MM.1S (cell line): ENCODE measurements around the gene FAM3D.

Source experiments
- EZH2 ChIP-seq: fragments of 300-600 bp; sonication (generic); optimal IDR thresholded peaks from 2 replicates; pipeline ENCODE3; 2017; ENCODE audit warnings: low read depth, mild to moderate bottlenecking, antibody characterized with exemption, low read length, mixed read lengths
- EZH2phosphoT487 ChIP-seq: fragments of 300-600 bp; sonication (generic); IDR thresholded peaks from 2 replicates; pipeline ENCODE4 v1.6.1; 2018; ENCODE audit warnings: antibody characterized with exemption, low read length
- TF ChIP-seq, protein P1 (sequence below): fragments of 300-600 bp; sonication (generic); IDR thresholded peaks from 2 replicates; pipeline ENCODE4 v1.5.1; 2016; ENCODE audit warnings: antibody characterized with exemption, low read length, mixed read lengths

GRCh38 chr3:58622892-58623291, 43.7 kb downstream of the FAM3D start:
- TF ChIP-seq, protein P1, sequence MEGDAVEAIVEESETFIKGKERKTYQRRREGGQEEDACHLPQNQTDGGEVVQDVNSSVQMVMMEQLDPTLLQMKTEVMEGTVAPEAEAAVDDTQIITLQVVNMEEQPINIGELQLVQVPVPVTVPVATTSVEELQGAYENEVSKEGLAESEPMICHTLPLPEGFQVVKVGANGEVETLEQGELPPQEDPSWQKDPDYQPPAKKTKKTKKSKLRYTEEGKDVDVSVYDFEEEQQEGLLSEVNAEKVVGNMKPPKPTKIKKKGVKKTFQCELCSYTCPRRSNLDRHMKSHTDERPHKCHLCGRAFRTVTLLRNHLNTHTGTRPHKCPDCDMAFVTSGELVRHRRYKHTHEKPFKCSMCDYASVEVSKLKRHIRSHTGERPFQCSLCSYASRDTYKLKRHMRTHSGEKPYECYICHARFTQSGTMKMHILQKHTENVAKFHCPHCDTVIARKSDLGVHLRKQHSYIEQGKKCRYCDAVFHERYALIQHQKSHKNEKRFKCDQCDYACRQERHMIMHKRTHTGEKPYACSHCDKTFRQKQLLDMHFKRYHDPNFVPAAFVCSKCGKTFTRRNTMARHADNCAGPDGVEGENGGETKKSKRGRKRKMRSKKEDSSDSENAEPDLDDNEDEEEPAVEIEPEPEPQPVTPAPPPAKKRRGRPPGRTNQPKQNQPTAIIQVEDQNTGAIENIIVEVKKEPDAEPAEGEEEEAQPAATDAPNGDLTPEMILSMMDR: no peak
- no peak for TF ChIP-seq EZH2
- no peak for TF ChIP-seq EZH2phosphoT487
